HEK293 (cell line): Measurements from ENCODE around the gene UNCX.

ENCODE experiments used
- CTCF ChIA-PET: fragments of 350-600 bp; formaldehyde crosslinking; extraction: SDS; loops from one replicate; lab custom pipeline; 2021; ENCODE audit warnings: antibody characterized with exemption; lab: Yijun Ruan, JAX
- POLR2A ChIA-PET: fragments of 300-600 bp; formaldehyde crosslinking; extraction: SDS; loops from one replicate; lab custom pipeline; 2020; ENCODE audit warnings: antibody characterized with exemption, inconsistent platforms; lab: Yijun Ruan, JAX
- H3K27ac ChIP-seq: fragments of 200-500 bp; sonication (Bioruptor generic); 2 replicates; pipeline ENCODE4 v1.5.1; 2014; ENCODE audit warnings: low read depth, low read length, control low read depth, inconsistent platforms; ENCODE audit errors: extremely low read depth
- H3K36me3 ChIP-seq, 2 experiments: fragments of 200-500 bp in 1 of 2; sonication (Bioruptor generic) in 1 of 2; 1 replicate in 1 of 2; 2 replicates in 1 of 2; pipeline ENCODE4 v1.5.1; 2014 to 2017; ENCODE audit warnings: inconsistent platforms in 2 of 2, low read length in 2 of 2; ENCODE audit not compliant: control insufficient read depth in 2 of 2, insufficient read depth in 1 of 2
- H3K4me1 ChIP-seq: fragments of 200-500 bp; sonication (Bioruptor generic); 2 replicates; pipeline ENCODE4 v1.5.1; 2014; ENCODE audit warnings: mild to moderate bottlenecking, low read length, inconsistent platforms; ENCODE audit not compliant: control insufficient read depth, insufficient read depth
- H3K4me3 ChIP-seq: 2 replicates; pipeline ENCODE4 v1.5.1; 2011; ENCODE audit warnings: low read depth, mild to moderate bottlenecking, control low read depth, low read length, moderate library complexity
- H3K9me3 ChIP-seq: fragments of 200-500 bp; sonication (Bioruptor generic); 2 replicates; pipeline ENCODE4 v1.5.1; 2014; ENCODE audit warnings: low read depth, low read length, inconsistent platforms; ENCODE audit not compliant: control insufficient read depth, insufficient read depth
- EGR2 ChIP-seq: fragments of 450-650 bp; formaldehyde crosslinking; IDR thresholded peaks from 2 replicates; pipeline ENCODE4 v1.5.1; 2016; ENCODE audit warnings: low read depth, missing biosample characterization, missing genetic modification characterization
- KLF17 ChIP-seq: fragments of 450-650 bp; formaldehyde crosslinking; IDR thresholded peaks from 2 replicates; pipeline ENCODE4 v1.5.1; 2016; ENCODE audit warnings: missing biosample characterization, missing genetic modification characterization
- PRDM1 ChIP-seq: fragments of 450-650 bp; formaldehyde crosslinking; IDR thresholded peaks from 2 replicates; pipeline ENCODE4; 2016; ENCODE audit warnings: missing biosample characterization, missing genetic modification characterization
- PRDM10 ChIP-seq: fragments of 450-650 bp; formaldehyde crosslinking; IDR thresholded peaks from 2 replicates; pipeline ENCODE4 v1.5.1; 2016; ENCODE audit warnings: missing biosample characterization, missing genetic modification characterization
- TSHZ1 ChIP-seq: fragments of 450-650 bp; formaldehyde crosslinking; IDR thresholded peaks from 2 replicates; pipeline ENCODE4 v1.5.1; 2016; ENCODE audit warnings: missing biosample characterization, missing genetic modification characterization, borderline replicate concordance
- ZBTB11 ChIP-seq: fragments of 450-650 bp; formaldehyde crosslinking; conservative IDR thresholded peaks from 2 replicates; pipeline ENCODE4 v1.5.1; 2016; ENCODE audit warnings: low read depth, missing biosample characterization, missing genetic modification characterization
- ZBTB44 ChIP-seq: fragments of 450-650 bp; IDR thresholded peaks from 2 replicates; pipeline ENCODE4 v1.5.1; 2018; ENCODE audit warnings: missing biosample characterization, mild to moderate bottlenecking, missing genetic modification characterization
- ZFP3 ChIP-seq: fragments of 450-650 bp; formaldehyde crosslinking; IDR thresholded peaks from 2 replicates; pipeline ENCODE4 v1.5.1; 2016; ENCODE audit warnings: low read depth, missing biosample characterization, missing genetic modification characterization
- ZNF23 ChIP-seq: fragments of 450-650 bp; formaldehyde crosslinking; IDR thresholded peaks from 2 replicates; pipeline ENCODE4 v1.5.1; 2016; ENCODE audit warnings: missing biosample characterization, missing genetic modification characterization, borderline replicate concordance
- ZNF433 ChIP-seq: fragments of 450-650 bp; formaldehyde crosslinking; IDR thresholded peaks from 2 replicates; pipeline ENCODE4 v1.5.1; 2016; ENCODE audit warnings: missing biosample characterization, missing genetic modification characterization, low read depth
- ZNF501 ChIP-seq: fragments of 450-650 bp; formaldehyde crosslinking; IDR thresholded peaks from 2 replicates; pipeline ENCODE4 v1.5.1; 2016; ENCODE audit warnings: missing biosample characterization, missing genetic modification characterization
- ZNF544 ChIP-seq: fragments of 450-650 bp; formaldehyde crosslinking; IDR thresholded peaks from 2 replicates; pipeline ENCODE4 v1.5.0; 2017; ENCODE audit warnings: missing biosample characterization, missing genetic modification characterization
- ZNF571 ChIP-seq: fragments of 450-650 bp; formaldehyde crosslinking; IDR thresholded peaks from 2 replicates; pipeline ENCODE4 v1.5.0; 2017; ENCODE audit warnings: missing biosample characterization, missing genetic modification characterization
- TF ChIP-seq, protein P1 (sequence below): fragments of 450-650 bp; formaldehyde crosslinking; IDR thresholded peaks from 2 replicates; pipeline ENCODE4 v1.5.1; 2016; ENCODE audit warnings: missing biosample characterization, missing genetic modification characterization

Gene UNCX

GRCh38 chr7:1284743-1285458 is 52.2 kb downstream of the UNCX start (continued):
- TF ChIP-seq PRDM10 (no peak), ZFP3 (no peak), ZNF23 (tag by site-specific recombination) (no peak), PRDM1 (tag by site-specific recombination) (no peak)

- ChIA-PET POLR2A (interaction anchor here (0.6 kb wide), 1 partner anchor 31 kb away, joined by 7 read pairs; no protein-coding TSS in a partner anchor), CTCF (no interaction called here)
- H3K36me3 ChIP-seq: no peaks in the 10 kb centered on the region
- no peaks in the 10 kb centered on the region for H3K9me3 ChIP-seq
- no peak overlapping the region for H3K27ac ChIP-seq
- H3K4me1 ChIP-seq: no peaks in the 10 kb centered on the region
- no peak overlapping the region for H3K4me3 ChIP-seq
- TF ChIP-seq ZNF501 (tag by site-specific recombination) (no peak), ZBTB44 (tag by site-specific recombination) (no peak), EGR2 (tag by site-specific recombination) (no peak), KLF17 (tag by site-specific recombination) (no peak), ZNF571 (tag by site-specific recombination) (no peak), ZNF544 (no peak), ZBTB11 (tag by site-specific recombination) (no peak), ZNF433 (no peak), TSHZ1 (tag by site-specific recombination) (no peak)
- TF ChIP-seq, protein P1, sequence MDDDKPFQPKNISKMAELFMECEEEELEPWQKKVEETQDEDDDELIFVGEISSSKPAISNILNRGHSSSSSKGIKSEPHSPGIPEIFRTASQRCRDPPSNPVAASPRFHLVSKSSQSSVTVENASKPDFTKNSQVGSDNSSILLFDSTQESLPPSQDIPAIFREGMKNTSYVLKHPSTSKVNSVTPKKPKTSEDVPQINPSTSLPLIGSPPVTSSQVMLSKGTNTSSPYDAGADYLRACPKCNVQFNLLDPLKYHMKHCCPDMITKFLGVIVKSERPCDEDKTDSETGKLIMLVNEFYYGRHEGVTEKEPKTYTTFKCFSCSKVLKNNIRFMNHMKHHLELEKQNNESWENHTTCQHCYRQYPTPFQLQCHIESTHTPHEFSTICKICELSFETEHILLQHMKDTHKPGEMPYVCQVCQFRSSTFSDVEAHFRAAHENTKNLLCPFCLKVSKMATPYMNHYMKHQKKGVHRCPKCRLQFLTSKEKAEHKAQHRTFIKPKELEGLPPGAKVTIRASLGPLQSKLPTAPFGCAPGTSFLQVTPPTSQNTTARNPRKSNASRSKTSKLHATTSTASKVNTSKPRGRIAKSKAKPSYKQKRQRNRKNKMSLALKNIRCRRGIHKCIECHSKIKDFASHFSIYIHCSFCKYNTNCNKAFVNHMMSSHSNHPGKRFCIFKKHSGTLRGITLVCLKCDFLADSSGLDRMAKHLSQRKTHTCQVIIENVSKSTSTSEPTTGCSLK (tag by site-specific recombination): no peak
These were observed 53.1 kb downstream of the UNCX start for GRCh38 chr7:1285556-1286301.
